ENCODE measurements around the gene VAV3.

GRCh38 chr1:107661158-107661557 lies 303.8 kb downstream of the VAV3 start:
- no peak for TF ChIP-seq CTCF (IDR thresholded peaks at IDR 0.05 in 2 of 3, conservative IDR thresholded peaks at IDR 0.05 in 1 of 3; ENCODE audit: control insufficient read depth in 2 of 3, extremely low read depth in 1 of 3, insufficient read depth in 1 of 3, low read depth in 3 of 3, low read length in 3 of 3)
- no peak for TF ChIP-seq SMC3 (IDR thresholded peaks at IDR 0.05; ENCODE audit: borderline replicate concordance, low read length)
- TF ChIP-seq USF2 (IDR thresholded peaks at IDR 0.05; ENCODE audit: borderline replicate concordance, low read depth, low read length), result no peak
- TF ChIP-seq RCOR1 (conservative IDR thresholded peaks at IDR 0.05; ENCODE audit: low read depth, low read length), result no peak
- no peak for TF ChIP-seq ETV6 (conservative IDR thresholded peaks at IDR 0.05 in 1 of 2, IDR thresholded peaks at IDR 0.05 in 1 of 2; ENCODE audit: borderline replicate concordance in 1 of 2, low read depth in 1 of 2)
- no peak for TF ChIP-seq ZNF274 (IDR thresholded peaks at IDR 0.05; ENCODE audit: insufficient read depth, insufficient read length)
- no peak for TF ChIP-seq ESRRA (IDR thresholded peaks at IDR 0.05; ENCODE audit: low read length)
- no peak for TF ChIP-seq TCF7 (IDR thresholded peaks at IDR 0.05; ENCODE audit: borderline replicate concordance)
- TF ChIP-seq FOXK2 (IDR thresholded peaks at IDR 0.05), result no peak
- TF ChIP-seq TAF1 (IDR thresholded peaks at IDR 0.05; ENCODE audit: borderline replicate concordance, low read depth, low read length), result no peak
- TF ChIP-seq ZBTB40 (IDR thresholded peaks at IDR 0.05; ENCODE audit: borderline replicate concordance), result no peak
- TF ChIP-seq EZH2 (IDR thresholded peaks at IDR 0.05; ENCODE audit: borderline replicate concordance, control insufficient read depth, low read depth, low read length), result no peak
- TF ChIP-seq GABPA (IDR thresholded peaks at IDR 0.05; ENCODE audit: low read depth), result no peak

Measured in GM12878 (cell line).